GM23338 (cell line): ENCODE results near the gene TRPC4.

ENCODE experiments used
- CREB1 ChIP-seq: fragments of 250-450 bp; sonication (Bioruptor Pico); IDR thresholded peaks from 2 replicates; pipeline ENCODE4 v1.5.0; 2020; ENCODE audit warnings: low read depth, mild to moderate bottlenecking, moderate library complexity
- CTCF ChIP-seq, 2 experiments: fragments of 200-600 bp in 1 of 2; sonication (generic) in 1 of 2; conservative IDR thresholded peaks; 2 replicates each; pipeline versions ENCODE4 v1.5.1 to v1.6.1; 2016 to 2017; ENCODE audit warnings: antibody characterized with exemption in 2 of 2, low read depth in 2 of 2, mild to moderate bottlenecking in 2 of 2, moderate library complexity in 1 of 2
- EZH2 ChIP-seq: fragments of 200-600 bp; sonication (generic); IDR thresholded peaks from one replicate; pipeline ENCODE4 v1.8.0; 2017; ENCODE audit warnings: antibody characterized with exemption, mild to moderate bottlenecking, low read depth; ENCODE audit not compliant: unreplicated experiment
- EZH2phosphoT487 ChIP-seq: fragments of 200-600 bp; sonication (generic); IDR thresholded peaks from one replicate; pipeline ENCODE4 v1.8.1; 2018; ENCODE audit warnings: antibody characterized with exemption; ENCODE audit not compliant: unreplicated experiment
- JUNB ChIP-seq: IDR thresholded peaks from one replicate; pipeline ENCODE4 v1.6.1; 2016; ENCODE audit warnings: antibody characterized with exemption; ENCODE audit not compliant: unreplicated experiment
- NANOG ChIP-seq: IDR thresholded peaks from 2 replicates; pipeline ENCODE4 v1.6.1; 2016; ENCODE audit warnings: antibody characterized with exemption, borderline replicate concordance
- POLR2AphosphoS5 ChIP-seq: IDR thresholded peaks from 2 replicates; pipeline ENCODE4 v1.6.1; 2016; ENCODE audit warnings: antibody characterized with exemption, low read depth
- REST ChIP-seq: IDR thresholded peaks from one replicate; pipeline ENCODE4 v1.6.1; 2018; ENCODE audit warnings: antibody characterized with exemption; ENCODE audit not compliant: unreplicated experiment
- STAT1 ChIP-seq: IDR thresholded peaks from one replicate; pipeline ENCODE4 v1.6.1; 2016; ENCODE audit warnings: antibody characterized with exemption; ENCODE audit not compliant: unreplicated experiment
- ZNF114 ChIP-seq: fragments of 250-450 bp; sonication (Bioruptor Pico); IDR thresholded peaks from 2 replicates; pipeline ENCODE4 v1.5.0; 2020; ENCODE audit warnings: mild to moderate bottlenecking, moderate library complexity
- ZNF331 ChIP-seq: fragments of 250-450 bp; sonication (Bioruptor Pico); IDR thresholded peaks from 2 replicates; pipeline ENCODE4 v1.5.0; 2020; ENCODE audit warnings: low read depth, mild to moderate bottlenecking, moderate library complexity
- ZNF462 ChIP-seq: fragments of 250-450 bp; sonication (Bioruptor Pico); IDR thresholded peaks from 2 replicates; pipeline ENCODE4 v1.5.0; 2020; ENCODE audit warnings: mild to moderate bottlenecking, moderate library complexity
- TF ChIP-seq, protein P1 (sequence below): IDR thresholded peaks from 2 replicates; pipeline ENCODE4 v1.6.1; 2016; ENCODE audit warnings: antibody characterized with exemption

GRCh38 chr13:37889102-37889501, 19.5 kb upstream of the TRPC4 start:
- TF ChIP-seq CTCF (conservative IDR thresholded peaks at IDR 0.05; ENCODE audit: low read depth in 2 of 2) (no peak), REST (no peak), EZH2 (no peak), POLR2AphosphoS5 (no peak), EZH2phosphoT487 (no peak), ZNF331 (CRISPR knock-in tag) (no peak), NANOG (no peak), JUNB (no peak), CREB1 (no peak), STAT1 (no peak), ZNF462 (CRISPR knock-in tag) (no peak), ZNF114 (CRISPR knock-in tag) (no peak)
- TF ChIP-seq, protein P1, sequence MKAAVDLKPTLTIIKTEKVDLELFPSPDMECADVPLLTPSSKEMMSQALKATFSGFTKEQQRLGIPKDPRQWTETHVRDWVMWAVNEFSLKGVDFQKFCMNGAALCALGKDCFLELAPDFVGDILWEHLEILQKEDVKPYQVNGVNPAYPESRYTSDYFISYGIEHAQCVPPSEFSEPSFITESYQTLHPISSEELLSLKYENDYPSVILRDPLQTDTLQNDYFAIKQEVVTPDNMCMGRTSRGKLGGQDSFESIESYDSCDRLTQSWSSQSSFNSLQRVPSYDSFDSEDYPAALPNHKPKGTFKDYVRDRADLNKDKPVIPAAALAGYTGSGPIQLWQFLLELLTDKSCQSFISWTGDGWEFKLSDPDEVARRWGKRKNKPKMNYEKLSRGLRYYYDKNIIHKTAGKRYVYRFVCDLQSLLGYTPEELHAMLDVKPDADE = no peak
